BLaER1 treated with 17β-estradiol and CSF1 and Interleukin-3, amounts not matched to agents 10 nM and 100 nM (cell line): ENCODE measurements around the gene DEFB132.
A peak's percentile ranks its signal among the peaks of the same experiment; 100 is the strongest.

Source experiments
- H3K27ac ChIP-seq, 11 experiments: shearing (Covaris generic); formaldehyde crosslinking; 2 replicates each; pipeline ENCODE4 v1.8.1; 2022
- H3K27me3 ChIP-seq, 11 experiments: shearing (Covaris generic); formaldehyde crosslinking; 2 replicates each; pipeline ENCODE4 v1.8.1; 2022
- H3K36me3 ChIP-seq, 11 experiments: shearing (Covaris generic); formaldehyde crosslinking; 2 replicates each; pipeline ENCODE4 v1.8.1; 2022
- H3K4me1 ChIP-seq, 10 experiments: shearing (Covaris generic); formaldehyde crosslinking; 2 replicates each; pipeline ENCODE4 v1.8.1; 2022
- H3K4me2 ChIP-seq, 11 experiments: shearing (Covaris generic); formaldehyde crosslinking; 2 replicates each; pipeline ENCODE4 v1.8.1; 2022
- H3K4me3 ChIP-seq, 10 experiments: shearing (Covaris generic); formaldehyde crosslinking; 2 replicates each; pipeline ENCODE4 v1.8.1; 2022
- H3K9ac ChIP-seq, 11 experiments: shearing (Covaris generic); formaldehyde crosslinking; 2 replicates each; pipeline ENCODE4 v1.8.1; 2022
- H3K9me3 ChIP-seq, 11 experiments: shearing (Covaris generic); formaldehyde crosslinking; replicated peaks in 1 of 11; 2 replicates each; pipeline ENCODE4 v1.8.1; 2022
- H4K20me1 ChIP-seq, 11 experiments: shearing (Covaris generic); formaldehyde crosslinking; 2 replicates each; pipeline ENCODE4 v1.8.1; 2022
- Cebpa-rat ChIP-seq, 11 experiments: shearing (Covaris generic); IDR thresholded peaks; 2 replicates each; pipeline ENCODE4 v1.8.1; 2022

DEFB132 gene

GRCh38 chr20:258269-258858 is 840 bp downstream of the DEFB132 start:
- no peaks in the 10 kb centered on the region for H3K9me3 ChIP-seq
- H3K36me3 ChIP-seq = no peaks in the 10 kb centered on the region
- H3K4me2 ChIP-seq = no peak overlapping the region
- H3K9ac ChIP-seq = no peak overlapping the region
- no peak for TF ChIP-seq Cebpa-rat (IDR thresholded peaks at IDR 0.05)
- no peaks in the 10 kb centered on the region for H3K27me3 ChIP-seq
- H4K20me1 ChIP-seq = no peaks in the 10 kb centered on the region
- no peaks in the 10 kb centered on the region for H3K4me1 ChIP-seq
- no peak overlapping the region for H3K4me3 ChIP-seq
- H3K27ac ChIP-seq = no peak overlapping the region

- Histone ChIP-seq H3K36me3 (no peaks in the 10 kb centered on the region), H3K27ac (no peak overlapping the region), H3K27me3 (no peaks in the 10 kb centered on the region), H3K4me1 (no peaks in the 10 kb centered on the region), H3K9me3 (no peaks in the 10 kb centered on the region), H3K4me2 (no peak overlapping the region), H3K4me3 (no peak overlapping the region), H4K20me1 (no peaks in the 10 kb centered on the region), H3K9ac (no peak overlapping the region)
- TF ChIP-seq Cebpa-rat (IDR thresholded peaks at IDR 0.05) = no peak
Observed at GRCh38 chr20:258963-259362, 1.4 kb downstream of the DEFB132 start.

GRCh38 chr20:259981-260380 is 2.5 kb downstream of the DEFB132 start:
- no peaks in the 10 kb centered on the region for H3K9me3 ChIP-seq
- H3K9ac ChIP-seq = no peak overlapping the region
- TF ChIP-seq Cebpa-rat (IDR thresholded peaks at IDR 0.05) = no peak
- H3K27me3 ChIP-seq = no peaks in the 10 kb centered on the region
- H3K4me3 ChIP-seq = no peak overlapping the region
- H3K4me2 ChIP-seq = no peak overlapping the region
- no peak overlapping the region for H3K27ac ChIP-seq
- H3K4me1 ChIP-seq = no peaks in the 10 kb centered on the region
- no peaks in the 10 kb centered on the region for H3K36me3 ChIP-seq
- no peaks in the 10 kb centered on the region for H4K20me1 ChIP-seq

- Histone ChIP-seq H3K4me2 (no peak overlapping the region), H3K4me1 (peaks cover 0 to 8% (median 0%) of the 10 kb centered on the region in 10 experiments; a peak in 6 of 20 replicates), H3K4me3 (no peak overlapping the region), H3K9ac (no peak overlapping the region), H4K20me1 (no peaks in the 10 kb centered on the region), H3K27ac (no peak overlapping the region), H3K9me3 (no peaks in the 10 kb centered on the region), H3K27me3 (0 out of 22 replicates have a peak, but pooled peaks cover 0 to 5% (median 0%) of the 10 kb centered on the region in 11 experiments), H3K36me3 (no peaks in the 10 kb centered on the region)
- no peak for TF ChIP-seq Cebpa-rat (IDR thresholded peaks at IDR 0.05)
Observed at GRCh38 chr20:263701-264100, 6.2 kb downstream of the DEFB132 start.

- Histone ChIP-seq H3K9ac (peak overlapping the region; percentile 48 to 77 (median 68); a peak in 20 of 22 replicates), H3K4me3 (peak overlapping the region; percentile 51 to 71 (median 58)), H3K27me3 (0 out of 22 replicates have a peak, but pooled peaks cover 0 to 5% (median 0%) of the 10 kb centered on the region in 11 experiments), H3K36me3 (peaks cover 0 to 10% (median 0%) of the 10 kb centered on the region in 11 experiments; a peak in 2 of 22 replicates), H3K27ac (peak overlapping the region in 7 of 11 experiments; percentile 26 to 56 (median 38); a peak in 9 of 22 replicates), H3K9me3 (no peaks in the 10 kb centered on the region), H3K4me2 (peak overlapping the region; percentile 83 to 99 (median 88)), H4K20me1 (no peaks in the 10 kb centered on the region; a peak in 1 of 22 replicates), H3K4me1 (peaks cover 0 to 17% (median 7%) of the 10 kb centered on the region in 10 experiments; a peak in 12 of 20 replicates)
- TF ChIP-seq Cebpa-rat (IDR thresholded peaks at IDR 0.05) = no peak
Observed at GRCh38 chr20:266596-267562, 9.4 kb downstream of the DEFB132 start.

- Histone ChIP-seq H3K4me2 (peak overlapping the region in 4 of 11 experiments; percentile 13 to 22 (median 20); a peak in 1 of 22 replicates), H3K4me1 (peaks cover 0 to 29% (median 15%) of the 10 kb centered on the region in 10 experiments; a peak in 17 of 20 replicates), H4K20me1 (no peaks in the 10 kb centered on the region; a peak in 1 of 22 replicates), H3K9ac (no peak overlapping the region), H3K9me3 (no peaks in the 10 kb centered on the region), H3K36me3 (peaks cover 4 to 23% (median 11%) of the 10 kb centered on the region in 11 experiments; a peak in 19 of 22 replicates), H3K4me3 (no peak overlapping the region), H3K27ac (no peak overlapping the region), H3K27me3 (0 out of 22 replicates have a peak, but pooled peaks cover 0 to 5% (median 0%) of the 10 kb centered on the region in 11 experiments)
- TF ChIP-seq Cebpa-rat (IDR thresholded peaks at IDR 0.05) = no peak
Observed at GRCh38 chr20:270517-270916, 13.0 kb downstream of the DEFB132 start.

GRCh38 chr20:271069-271468 is 13.5 kb downstream of the DEFB132 start:
- Histone ChIP-seq H3K27ac (no peak overlapping the region), H3K4me3 (no peak overlapping the region), H3K27me3 (0 out of 22 replicates have a peak, but pooled peaks cover 0 to 4% (median 0%) of the 10 kb centered on the region in 11 experiments), H3K9ac (no peak overlapping the region), H3K4me2 (0 out of 22 replicates have a peak overlapping the region, but pooled peaks of 2 of the 11 experiments have one; percentile 18 to 28), H3K4me1 (peaks cover 0 to 29% (median 15%) of the 10 kb centered on the region in 10 experiments; a peak in 17 of 20 replicates), H3K36me3 (peaks cover 9 to 29% (median 16%) of the 10 kb centered on the region in 11 experiments), H4K20me1 (no peaks in the 10 kb centered on the region; a peak in 1 of 22 replicates), H3K9me3 (no peaks in the 10 kb centered on the region)
- TF ChIP-seq Cebpa-rat (IDR thresholded peaks at IDR 0.05) = no peak

GRCh38 chr20:271528-271927 is 14.0 kb downstream of the DEFB132 start:
- no peaks in the 10 kb centered on the region for H3K27me3 ChIP-seq
- H3K9ac ChIP-seq = no peak overlapping the region
- peaks cover 14 to 33% (median 21%) of the 10 kb centered on the region in 11 experiments for H3K36me3 ChIP-seq
- H3K4me1 ChIP-seq = peaks cover 0 to 24% (median 15%) of the 10 kb centered on the region in 10 experiments; a peak in 17 of 20 replicates
- H3K27ac ChIP-seq = no peak overlapping the region
- no peak for TF ChIP-seq Cebpa-rat (IDR thresholded peaks at IDR 0.05)
- no peak overlapping the region for H3K4me3 ChIP-seq
- no peak overlapping the region for H3K4me2 ChIP-seq
- H3K9me3 ChIP-seq = no peaks in the 10 kb centered on the region
- no peaks in the 10 kb centered on the region; a peak in 1 of 22 replicates for H4K20me1 ChIP-seq

- Histone ChIP-seq H3K4me3 (no peak overlapping the region), H3K4me2 (0 out of 22 replicates have a peak overlapping the region, but pooled peaks of 1 of the 11 experiments have one; percentile 32), H3K36me3 (peaks cover 26 to 45% (median 33%) of the 10 kb centered on the region in 11 experiments), H4K20me1 (no peaks in the 10 kb centered on the region; a peak in 1 of 22 replicates), H3K27ac (no peak overlapping the region), H3K4me1 (peaks cover 0 to 21% (median 14%) of the 10 kb centered on the region in 10 experiments; a peak in 17 of 20 replicates), H3K27me3 (no peaks in the 10 kb centered on the region), H3K9me3 (no peaks in the 10 kb centered on the region), H3K9ac (no peak overlapping the region)
- TF ChIP-seq Cebpa-rat (IDR thresholded peaks at IDR 0.05) = no peak
Observed at GRCh38 chr20:272718-273117, 15.2 kb downstream of the DEFB132 start.
